CD4-positive, alpha-beta T cell treated with Interleukin-15 for 4 hours (primary cell): ENCODE results near the gene MAP3K14.

ENCODE experiments used
- DNase-seq: peaks from one replicate; pipeline ENCODE4 v3.0.0-alpha.2; 2020; ENCODE audit warnings: low spot score

MAP3K14 gene

GRCh38 chr17:45282683-45283644 is 33.9 kb downstream of the MAP3K14 start:
- DNase-seq: no peak

- no peak for DNase-seq
Measured at GRCh38 chr17:45279898-45280297, 36.9 kb downstream of the MAP3K14 start.

DNA sequence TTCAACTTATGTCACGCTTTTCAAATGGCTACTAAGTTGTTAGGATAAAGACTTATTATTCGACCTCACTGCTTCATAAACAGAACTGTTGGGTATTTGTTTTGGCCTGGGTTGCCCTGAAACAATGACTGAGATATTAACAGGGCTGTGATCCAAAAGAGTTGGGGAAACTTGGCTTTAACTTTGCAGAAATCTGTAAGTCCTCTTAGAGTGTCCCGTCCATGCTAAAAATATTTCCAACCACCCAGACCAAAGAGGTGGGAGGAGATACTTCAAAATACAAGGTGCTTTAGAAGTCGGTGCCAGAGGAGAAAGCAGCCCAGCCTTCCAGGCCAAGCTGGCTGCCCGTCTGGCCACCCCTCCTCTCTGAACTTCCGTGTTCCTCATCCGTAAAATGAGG is 38.8 kb downstream of the MAP3K14 start:
- no peak for DNase-seq

- peak; percentile 90 for DNase-seq
Measured at GRCh38 chr17:45277216-45277849, 39.5 kb downstream of the MAP3K14 start.

DNA sequence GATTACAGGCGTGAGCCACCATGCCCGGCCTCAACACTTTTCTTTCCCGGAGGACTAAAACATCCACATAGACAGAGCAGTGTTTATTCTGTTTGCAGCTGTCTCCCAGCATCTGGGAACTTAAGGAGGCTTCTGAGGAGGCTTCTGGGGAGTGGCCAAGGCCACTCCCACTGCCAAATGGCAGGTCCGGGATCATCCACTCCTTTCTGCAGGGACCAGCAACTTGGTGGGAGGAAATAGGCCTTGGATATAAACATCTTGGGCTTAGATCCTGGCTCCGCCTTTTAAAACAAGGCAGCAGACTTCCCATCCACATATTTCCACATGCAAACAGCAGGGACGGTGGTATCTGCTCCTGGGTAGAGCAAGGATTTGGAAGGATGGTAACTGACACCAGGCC is 40.8 kb downstream of the MAP3K14 start:
- no peak for DNase-seq

DNA sequence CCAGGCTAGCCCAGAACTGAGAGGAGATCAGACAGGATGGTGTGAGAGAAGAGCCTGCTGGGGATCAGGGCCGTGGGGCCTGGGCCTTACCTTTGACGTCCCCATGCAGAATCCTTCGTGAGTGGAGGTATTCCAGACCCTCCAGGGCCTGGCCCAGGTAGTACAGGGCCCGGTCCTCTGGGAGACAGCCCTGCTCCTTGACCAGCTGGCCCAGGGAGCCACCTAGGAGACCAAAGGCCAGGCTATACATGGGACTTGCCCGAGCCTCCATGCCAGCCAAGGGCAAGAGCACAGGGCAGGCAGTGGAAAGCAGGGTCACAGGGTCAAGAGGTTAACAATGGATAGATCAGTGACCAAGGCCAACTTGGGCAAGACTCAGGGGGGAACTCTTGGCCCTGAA is 42.8 kb downstream of the MAP3K14 start:
- no peak for DNase-seq

GRCh38 chr17:45273551-45273957 is 43.3 kb downstream of the MAP3K14 start:
- DNase-seq: no peak

DNA sequence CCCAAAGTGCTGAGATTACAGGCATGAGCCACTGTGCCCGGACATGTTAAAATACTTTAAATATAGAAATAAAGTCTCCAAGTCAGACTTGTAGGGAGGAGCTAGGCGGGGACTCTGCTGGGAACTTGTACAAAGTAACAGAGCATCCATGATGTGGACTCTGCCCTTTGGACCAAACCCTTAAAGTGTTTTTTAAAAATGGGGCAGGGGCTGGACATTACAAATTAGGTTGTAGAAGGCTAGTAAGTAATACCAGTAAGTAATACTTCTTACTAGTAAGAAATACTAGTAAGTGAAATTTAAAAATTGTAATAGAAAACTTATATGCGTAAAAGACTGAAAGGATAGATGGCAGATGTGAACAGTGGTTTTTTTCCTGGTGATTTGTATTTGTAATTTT is 45.2 kb downstream of the MAP3K14 start:
- no peak for DNase-seq

DNA sequence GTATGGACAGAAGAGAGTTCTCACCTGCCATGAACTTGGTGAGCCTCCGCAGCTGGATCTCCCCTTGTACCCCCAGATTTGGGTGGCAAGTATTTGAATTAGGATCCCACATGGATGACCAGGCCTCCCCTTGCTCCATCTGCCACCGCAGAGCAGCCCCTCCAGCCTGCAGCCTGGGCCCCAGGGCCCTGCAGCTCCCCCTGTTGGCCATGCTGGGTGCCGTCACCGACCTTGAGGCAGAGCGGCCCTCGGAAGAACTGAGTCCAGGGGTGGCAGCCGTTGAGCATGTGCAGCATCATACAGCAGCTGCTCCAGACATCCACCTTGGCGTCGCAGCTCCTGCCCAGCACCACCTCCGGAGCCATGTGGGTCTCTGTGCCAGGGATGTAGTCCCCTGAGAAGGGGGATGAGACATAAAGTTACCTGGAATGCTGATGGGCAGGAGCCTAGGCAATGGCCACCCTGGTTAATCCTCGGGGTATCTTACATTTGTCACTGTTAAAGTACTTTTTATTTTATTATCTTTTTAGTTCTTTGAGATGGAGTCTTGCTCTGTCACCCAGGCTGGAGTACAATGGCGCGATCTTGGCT is 45.9 kb downstream of the MAP3K14 start:
- DNase-seq: peak; percentile 48

DNA sequence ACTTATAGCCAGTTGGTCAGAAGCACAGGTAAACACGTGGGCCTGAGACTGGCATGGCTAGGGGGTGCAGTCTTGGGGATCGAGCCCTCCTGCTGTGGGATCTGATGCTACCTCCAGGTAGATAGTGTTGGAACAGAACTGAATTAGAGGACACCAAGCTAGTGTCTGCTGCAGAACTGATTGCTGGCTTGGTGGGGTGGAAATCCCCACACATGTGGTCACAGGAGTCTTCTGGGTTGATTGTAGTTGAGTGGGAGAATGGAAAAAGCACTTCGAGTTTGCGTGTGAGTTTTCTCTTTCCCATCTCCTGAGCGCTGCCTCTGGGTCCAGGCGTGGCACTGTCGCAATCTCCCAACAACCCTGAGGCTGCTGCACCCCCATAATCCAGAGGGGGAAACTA is 46.9 kb downstream of the MAP3K14 start:
- DNase-seq: no peak

DNA sequence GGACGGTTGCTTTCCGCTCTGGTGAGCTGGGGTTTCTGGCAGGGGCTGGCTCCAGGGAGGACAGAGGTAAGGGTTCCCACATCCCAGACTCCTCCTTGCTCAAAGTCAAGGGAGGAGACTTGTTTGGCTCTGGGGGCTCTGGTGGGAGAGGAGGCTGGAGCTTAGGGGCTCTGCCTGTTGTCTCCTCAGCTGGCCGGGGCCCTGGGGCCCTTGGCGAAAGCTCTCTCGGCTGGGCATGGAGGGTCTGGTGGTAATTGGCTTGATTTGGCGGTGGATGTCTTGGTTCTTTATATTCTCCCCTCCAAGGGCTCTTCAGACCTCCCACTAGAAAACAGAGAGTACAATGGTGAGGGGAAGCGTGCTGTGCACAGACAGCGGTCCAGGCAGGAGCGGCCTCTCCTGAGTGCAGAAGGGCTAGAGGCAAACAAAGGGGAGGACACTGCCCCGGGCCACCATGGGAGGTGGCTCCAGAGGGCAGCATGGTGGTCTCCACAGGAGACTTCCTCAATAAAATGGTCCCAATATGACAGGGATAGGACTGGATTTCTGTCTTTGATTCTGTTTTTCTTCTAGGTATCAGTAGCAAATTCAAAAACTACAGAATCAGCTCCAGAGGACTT is 49.3 kb downstream of the MAP3K14 start:
- no peak for DNase-seq

DNA sequence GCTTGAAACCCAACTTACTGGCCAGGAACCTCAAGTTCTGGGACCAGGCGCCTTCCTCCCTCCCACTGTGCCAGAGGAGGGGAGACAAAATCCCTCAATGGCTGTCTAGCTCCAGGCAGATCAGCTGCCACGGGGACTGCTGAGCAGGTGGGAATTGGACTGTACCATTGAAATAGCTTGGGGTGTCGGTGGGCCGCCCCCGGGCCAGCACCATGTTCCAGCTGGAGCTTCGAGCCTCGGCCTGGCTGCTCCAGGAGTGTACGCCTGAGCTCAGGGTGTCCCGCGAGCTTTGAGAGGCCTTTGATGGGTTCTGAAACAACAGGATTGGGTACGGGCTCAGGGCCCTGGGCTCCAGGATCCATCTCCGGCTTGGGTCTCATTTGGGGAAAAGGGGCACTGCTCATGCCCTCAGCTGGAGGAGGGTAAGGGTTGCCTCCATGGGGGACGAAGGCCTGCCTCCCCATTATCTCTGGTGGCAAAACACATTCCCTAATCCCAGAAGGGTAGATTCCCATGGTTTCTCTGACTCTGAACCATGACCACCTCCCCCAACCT is 50.4 kb downstream of the MAP3K14 start:
- no peak for DNase-seq

DNA sequence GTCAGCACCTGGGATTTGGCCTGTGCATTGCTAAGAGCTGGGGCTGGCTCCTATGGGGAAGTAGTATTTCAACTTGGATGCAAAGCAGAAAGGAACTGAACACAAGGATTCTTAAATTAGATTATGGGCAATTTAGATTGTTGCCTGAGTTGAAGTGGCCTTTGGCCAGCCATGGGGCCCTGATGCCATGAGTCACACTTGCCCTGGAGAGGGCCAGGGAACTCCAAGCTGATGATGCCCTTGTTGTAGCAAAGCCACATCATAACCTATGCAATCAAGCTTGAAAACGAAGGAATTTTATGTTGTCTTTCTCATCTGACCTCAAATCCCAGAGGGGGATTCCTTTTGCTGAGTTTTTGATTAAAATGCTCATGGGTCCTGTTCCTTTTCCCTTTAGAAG is 51.0 kb downstream of the MAP3K14 start:
- no peak for DNase-seq

DNA sequence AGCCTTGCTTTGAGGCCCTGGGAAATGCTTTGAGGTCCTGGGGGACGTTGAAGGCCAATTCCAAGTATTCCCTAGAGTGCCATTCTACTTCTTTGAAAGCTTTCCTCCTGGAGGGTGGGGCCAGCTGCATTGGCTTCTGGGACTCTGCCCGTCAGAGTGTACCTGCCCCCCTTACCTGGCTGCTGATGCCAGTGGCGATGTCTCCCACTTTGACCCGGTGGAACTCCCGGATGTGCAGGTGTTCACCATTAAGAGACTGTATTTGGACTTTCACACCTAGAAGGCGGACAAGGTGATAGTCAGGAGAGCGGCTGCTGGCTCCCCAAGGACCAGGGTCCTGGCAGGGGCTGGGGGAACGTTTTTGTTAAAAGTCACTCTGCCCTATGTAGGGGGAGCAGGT is 51.8 kb downstream of the MAP3K14 start:
- DNase-seq: no peak

DNA sequence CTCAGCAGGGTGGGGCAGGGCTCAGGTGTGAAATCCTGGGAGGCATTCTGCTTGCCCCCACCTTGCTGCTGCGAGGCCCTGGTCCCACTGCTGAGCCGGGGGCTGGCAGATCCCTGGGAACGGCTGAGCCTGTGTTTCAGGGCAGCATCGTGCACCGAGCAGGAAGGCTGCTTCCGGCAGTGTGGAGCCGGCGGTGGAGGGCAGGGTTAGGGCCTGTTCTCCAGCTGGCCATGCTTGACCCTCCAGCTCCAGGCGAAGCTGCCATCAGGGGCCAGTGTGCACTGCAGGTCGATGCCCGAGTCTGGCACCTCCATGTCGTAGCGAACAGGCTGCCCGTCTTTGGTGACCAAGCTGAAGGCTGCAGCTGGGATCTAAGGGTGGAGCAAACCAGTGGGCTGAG is 52.4 kb downstream of the MAP3K14 start:
- no peak for DNase-seq

DNA sequence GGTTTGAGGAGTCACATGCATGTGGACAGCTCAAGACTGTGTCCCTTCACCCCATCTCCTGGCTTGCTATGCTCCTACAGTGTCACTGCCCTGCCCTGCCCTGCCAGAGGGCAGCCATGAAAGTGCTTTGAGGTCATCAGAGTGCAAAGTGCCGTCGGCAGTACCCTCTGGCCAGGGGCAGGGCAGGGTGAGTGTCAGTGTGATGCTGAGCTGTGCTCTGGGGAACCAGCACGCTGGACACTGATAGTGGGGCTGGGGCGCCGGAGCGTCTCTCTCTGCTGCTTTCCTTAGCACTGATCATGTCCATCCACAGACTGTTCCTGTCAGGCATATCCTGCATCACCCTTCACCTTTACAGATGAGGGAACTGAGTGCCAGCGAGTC is 53.4 kb downstream of the MAP3K14 start:
- no peak for DNase-seq

GRCh38 chr17:45262516-45263476 is 54.0 kb downstream of the MAP3K14 start:
- DNase-seq: no peak

- DNase-seq: peak; percentile 53
Measured at GRCh38 chr17:45261577-45262515, 55.0 kb downstream of the MAP3K14 start, which contains the start of gene SPATA32. TSS of gene SPATA32 (minus strand) at chr17:45262094. CDS start at chr17:45262016, 78 bp downstream.

- no peak for DNase-seq
Measured at GRCh38 chr17:45260204-45260783, 56.5 kb downstream of the MAP3K14 start.
